DOHH2 (cell line): ENCODE data around the gene CLRN3.

ENCODE experiments used
- H3F3A ChIP-seq: fragments of 200-600 bp; sonication (generic), shearing (Covaris generic); 2 replicates; pipeline ENCODE4 v1.6.0; 2016; ENCODE audit warnings: antibody characterized with exemption, mild to moderate bottlenecking; ENCODE audit not compliant: control insufficient read depth, insufficient read depth
- H3K27ac ChIP-seq: fragments of 200-600 bp; sonication (generic); 2 replicates; pipeline ENCODE4 v1.5.1; 2014; ENCODE audit warnings: low read depth, mild to moderate bottlenecking, low read length, moderate library complexity
- H3K27me3 ChIP-seq: fragments of 200-600 bp; sonication (generic); 2 replicates; pipeline ENCODE4 v1.6.1; 2014; ENCODE audit warnings: mild to moderate bottlenecking, low read length, mixed read lengths; ENCODE audit not compliant: control insufficient read depth
- H3K36me3 ChIP-seq: fragments of 200-600 bp; sonication (generic); 2 replicates; pipeline ENCODE4 v1.6.1; 2014; ENCODE audit warnings: mild to moderate bottlenecking, low read length, moderate library complexity, mixed read lengths; ENCODE audit not compliant: control insufficient read depth
- H3K4me1 ChIP-seq: fragments of 200-600 bp; sonication (generic); 2 replicates; pipeline ENCODE4 v1.6.1; 2014; ENCODE audit warnings: mild to moderate bottlenecking, low read length, mixed read lengths; ENCODE audit not compliant: control insufficient read depth
- H3K4me2 ChIP-seq: fragments of 200-600 bp; sonication (generic); 2 replicates; pipeline ENCODE4 v1.6.0; 2014; ENCODE audit warnings: mild to moderate bottlenecking, low read length, moderate library complexity
- H3K4me3 ChIP-seq: fragments of 200-600 bp; sonication (generic); 2 replicates; pipeline ENCODE4 v1.5.1; 2014; ENCODE audit warnings: mild to moderate bottlenecking, low read length, mixed read lengths
- H3K79me2 ChIP-seq: fragments of 200-600 bp; sonication (generic); 2 replicates; pipeline ENCODE4 v1.6.1; 2014; ENCODE audit warnings: mild to moderate bottlenecking, low read length, mixed read lengths; ENCODE audit not compliant: control insufficient read depth
- H3K9me2 ChIP-seq: fragments of 200-600 bp; sonication (generic); replicated peaks from 2 replicates; pipeline ENCODE4 v1.6.1; 2014; ENCODE audit warnings: mild to moderate bottlenecking, low read length, mixed read lengths; ENCODE audit not compliant: control insufficient read depth
- H3K9me3 ChIP-seq: fragments of 200-600 bp; sonication (generic); 2 replicates; pipeline ENCODE4 v1.6.1; 2014; ENCODE audit warnings: antibody characterized with exemption, low read length, mixed read lengths; ENCODE audit not compliant: control insufficient read depth, insufficient read depth
- H4K20me1 ChIP-seq: fragments of 200-600 bp; sonication (generic); 2 replicates; pipeline ENCODE4 v1.6.0; 2014; ENCODE audit warnings: low read depth, mild to moderate bottlenecking, antibody characterized with exemption, low read length, moderate library complexity; ENCODE audit not compliant: control insufficient read depth, insufficient read depth
- CTCF ChIP-seq: fragments of 200-600 bp; sonication (generic); IDR thresholded peaks from one replicate; pipeline ENCODE4 v1.5.1; 2014; ENCODE audit warnings: antibody characterized with exemption, mild to moderate bottlenecking, low read depth, low read length; ENCODE audit not compliant: poor library complexity, severe bottlenecking
- EZH2phosphoT487 ChIP-seq: fragments of 200-600 bp; sonication (generic); IDR thresholded peaks from 2 replicates; pipeline ENCODE4 v1.6.1; 2017; ENCODE audit warnings: borderline replicate concordance, mild to moderate bottlenecking, antibody characterized with exemption, low read length, moderate library complexity, mixed read lengths

Gene CLRN3

GRCh38 chr10:127889605-127890195, 3.0 kb downstream of the CLRN3 start:
- Histone ChIP-seq H3K79me2 (no peaks in the 10 kb centered on the region), H3K4me1 (no peaks in the 10 kb centered on the region), H3K4me2 (no peak overlapping the region), H3K36me3 (no peaks in the 10 kb centered on the region), H3K9me3 (no peaks in the 10 kb centered on the region), H3F3A (no peaks in the 10 kb centered on the region), H3K27me3 (no peaks in the 10 kb centered on the region), H3K9me2 (no peaks in the 10 kb centered on the region), H3K4me3 (no peak overlapping the region), H4K20me1 (no peaks in the 10 kb centered on the region), H3K27ac (no peak overlapping the region)
- TF ChIP-seq CTCF: no peak
- TF ChIP-seq EZH2phosphoT487: no peak

GRCh38 chr10:127888521-127889312, 4.0 kb downstream of the CLRN3 start:
- Histone ChIP-seq H3K79me2 (no peaks in the 10 kb centered on the region), H3K9me2 (no peaks in the 10 kb centered on the region), H3K27ac (no peak overlapping the region), H3K9me3 (no peaks in the 10 kb centered on the region), H3F3A (no peaks in the 10 kb centered on the region), H3K36me3 (no peaks in the 10 kb centered on the region), H3K27me3 (no peaks in the 10 kb centered on the region), H3K4me3 (no peak overlapping the region), H4K20me1 (no peaks in the 10 kb centered on the region), H3K4me1 (no peaks in the 10 kb centered on the region), H3K4me2 (no peak overlapping the region)
- TF ChIP-seq EZH2phosphoT487: no peak
- TF ChIP-seq CTCF: no peak

- H3K4me3 ChIP-seq: no peak overlapping the region
- no peaks in the 10 kb centered on the region for H3K9me3 ChIP-seq
- H3K27me3 ChIP-seq: no peaks in the 10 kb centered on the region
- no peak overlapping the region for H3K27ac ChIP-seq
- no peaks in the 10 kb centered on the region for H3K9me2 ChIP-seq
- no peaks in the 10 kb centered on the region for H3K36me3 ChIP-seq
- H3K4me1 ChIP-seq: no peaks in the 10 kb centered on the region
- TF ChIP-seq CTCF: no peak
- TF ChIP-seq EZH2phosphoT487: no peak
- H3K4me2 ChIP-seq: no peak overlapping the region
- H3K79me2 ChIP-seq: no peaks in the 10 kb centered on the region
- no peaks in the 10 kb centered on the region for H4K20me1 ChIP-seq
- no peaks in the 10 kb centered on the region for H3F3A ChIP-seq
Measured at GRCh38 chr10:127887541-127888415, 5.0 kb downstream of the CLRN3 start.
